ENCODE measurements around the gene LRRC73.

LRRC73 gene

GRCh38 chr6:43532201-43532600, 22.1 kb upstream of the LRRC73 start:
- no peak overlapping the region for H3K4me3 ChIP-seq (replicated peaks; ENCODE audit: low read depth, low read length)
- TF ChIP-seq, protein P1, sequence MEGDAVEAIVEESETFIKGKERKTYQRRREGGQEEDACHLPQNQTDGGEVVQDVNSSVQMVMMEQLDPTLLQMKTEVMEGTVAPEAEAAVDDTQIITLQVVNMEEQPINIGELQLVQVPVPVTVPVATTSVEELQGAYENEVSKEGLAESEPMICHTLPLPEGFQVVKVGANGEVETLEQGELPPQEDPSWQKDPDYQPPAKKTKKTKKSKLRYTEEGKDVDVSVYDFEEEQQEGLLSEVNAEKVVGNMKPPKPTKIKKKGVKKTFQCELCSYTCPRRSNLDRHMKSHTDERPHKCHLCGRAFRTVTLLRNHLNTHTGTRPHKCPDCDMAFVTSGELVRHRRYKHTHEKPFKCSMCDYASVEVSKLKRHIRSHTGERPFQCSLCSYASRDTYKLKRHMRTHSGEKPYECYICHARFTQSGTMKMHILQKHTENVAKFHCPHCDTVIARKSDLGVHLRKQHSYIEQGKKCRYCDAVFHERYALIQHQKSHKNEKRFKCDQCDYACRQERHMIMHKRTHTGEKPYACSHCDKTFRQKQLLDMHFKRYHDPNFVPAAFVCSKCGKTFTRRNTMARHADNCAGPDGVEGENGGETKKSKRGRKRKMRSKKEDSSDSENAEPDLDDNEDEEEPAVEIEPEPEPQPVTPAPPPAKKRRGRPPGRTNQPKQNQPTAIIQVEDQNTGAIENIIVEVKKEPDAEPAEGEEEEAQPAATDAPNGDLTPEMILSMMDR (IDR thresholded peaks at IDR 0.05; ENCODE audit: low read depth, low read length, missing control alignments) = no peak
- no peak for DNase-seq (ENCODE audit: extremely low read depth, low read depth)

- no peak for DNase-seq (ENCODE audit: extremely low read depth, low read depth)
- no peak overlapping the region for H3K4me3 ChIP-seq (replicated peaks; ENCODE audit: low read depth, low read length)
- TF ChIP-seq, protein P1 (IDR thresholded peaks at IDR 0.05; ENCODE audit: low read depth, low read length, missing control alignments) = no peak
Measured at GRCh38 chr6:43524483-43524961, 14.4 kb upstream of the LRRC73 start.

DNA sequence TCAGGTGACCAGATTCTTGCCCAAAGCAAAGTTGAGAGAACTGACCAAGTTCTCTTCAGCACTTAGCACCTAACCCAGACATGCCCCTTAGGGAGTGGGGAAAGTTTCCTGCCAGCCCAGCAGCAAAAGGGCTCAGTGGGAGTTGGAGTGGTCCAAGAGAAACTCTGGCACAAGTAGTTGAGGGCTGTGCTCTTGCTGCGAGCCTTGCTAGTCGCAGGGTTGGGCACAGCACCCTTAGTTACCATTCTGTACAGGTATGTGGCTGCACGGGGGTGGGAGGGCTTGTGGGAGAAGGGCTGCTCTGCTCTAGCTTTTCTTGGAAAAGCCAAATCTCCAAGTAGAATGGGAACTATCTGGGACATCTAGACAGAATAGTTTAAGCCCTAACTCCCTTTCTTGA, 13.1 kb upstream of the LRRC73 start:
- no peak for DNase-seq (ENCODE audit: extremely low read depth, low read depth)
- no peak overlapping the region for H3K4me3 ChIP-seq (replicated peaks; ENCODE audit: low read depth, low read length)
- TF ChIP-seq, protein P1 (IDR thresholded peaks at IDR 0.05; ENCODE audit: low read depth, low read length, missing control alignments) = no peak

- H3K4me3 ChIP-seq (replicated peaks; ENCODE audit: low read depth, low read length) = no peak overlapping the region
- no peak for DNase-seq (ENCODE audit: extremely low read depth, low read depth)
- TF ChIP-seq, protein P1 (IDR thresholded peaks at IDR 0.05; ENCODE audit: low read depth, low read length, missing control alignments) = no peak
Measured at GRCh38 chr6:43522547-43523261, 12.6 kb upstream of the LRRC73 start.

DNA sequence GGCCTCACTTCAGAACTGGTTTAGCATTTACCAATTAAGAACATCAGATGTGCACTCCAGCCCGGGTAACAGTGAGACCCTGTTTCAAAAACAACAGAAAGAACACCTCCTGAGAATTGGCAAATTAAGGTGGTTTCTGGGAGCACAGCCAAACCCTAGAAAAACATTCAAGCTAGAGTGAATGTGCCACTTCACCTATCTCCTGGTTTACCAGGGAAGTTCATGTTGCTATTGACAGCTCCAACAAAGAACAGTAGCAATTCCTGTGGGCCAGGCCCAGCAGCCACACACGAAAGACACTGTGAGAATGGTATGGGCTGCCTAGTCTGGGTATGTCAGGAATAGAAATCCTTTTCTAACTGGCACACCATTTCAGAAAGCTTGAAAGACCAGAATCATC, 11.7 kb upstream of the LRRC73 start:
- no peak overlapping the region for H3K4me3 ChIP-seq (replicated peaks; ENCODE audit: low read depth, low read length)
- TF ChIP-seq, protein P1 (IDR thresholded peaks at IDR 0.05; ENCODE audit: low read depth, low read length, missing control alignments) = no peak
- no peak for DNase-seq (ENCODE audit: extremely low read depth, low read depth)

GRCh38 chr6:43520097-43520496, 10.0 kb upstream of the LRRC73 start:
- DNase-seq (ENCODE audit: extremely low read depth, low read depth) = no peak
- TF ChIP-seq, protein P1 (IDR thresholded peaks at IDR 0.05; ENCODE audit: low read depth, low read length, missing control alignments) = no peak
- no peak overlapping the region for H3K4me3 ChIP-seq (replicated peaks; ENCODE audit: low read depth, low read length)
